ENCODE results near the gene SLC15A4.

GRCh38 chr12:128752386-128752785, 71.4 kb downstream of the SLC15A4 start:
- TF ChIP-seq CTCF (IDR thresholded peaks at IDR 0.05) (no peak), POLR2A (IDR thresholded peaks at IDR 0.05) (no peak)
